ENCODE data around the gene OR2B2.

Gene OR2B2

DNA sequence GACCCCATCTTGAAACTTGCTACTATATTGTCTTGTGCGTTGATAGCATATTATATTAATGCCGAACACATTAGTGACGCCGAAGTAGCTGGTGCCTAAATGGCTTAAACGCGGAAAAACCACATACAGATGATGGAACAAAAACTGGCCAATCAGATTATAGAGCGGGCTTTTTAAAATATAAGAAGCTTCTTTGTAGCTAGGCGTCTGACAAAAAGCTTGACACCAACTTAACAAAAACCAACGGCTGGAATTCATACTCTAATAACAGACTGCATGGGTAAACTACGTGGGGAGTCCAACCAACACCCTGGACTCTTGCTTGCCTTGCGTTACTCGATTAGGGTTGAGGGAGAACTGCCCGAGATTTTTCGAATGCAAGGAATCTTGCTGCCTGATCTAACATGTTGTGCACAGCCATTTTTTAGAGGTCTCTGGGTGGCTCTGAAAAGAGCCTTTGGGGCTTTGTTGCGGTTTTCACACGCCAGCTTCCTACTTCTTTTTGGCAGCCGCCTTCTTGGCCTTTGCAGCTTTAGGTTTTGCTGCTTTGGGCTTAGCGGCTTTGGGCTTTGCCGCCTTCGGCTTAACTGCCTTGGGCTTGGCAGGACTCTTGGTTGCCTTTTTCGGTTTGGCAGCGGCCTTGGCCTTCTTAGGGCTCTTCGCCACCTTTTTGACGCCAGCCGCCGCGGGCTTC is 45.7 kb downstream of the OR2B2 start:
- DNase-seq: peak; percentile 8

GRCh38 chr6:27865850-27866356 is 46.3 kb downstream of the OR2B2 start:
- DNase-seq: no peak

DNA sequence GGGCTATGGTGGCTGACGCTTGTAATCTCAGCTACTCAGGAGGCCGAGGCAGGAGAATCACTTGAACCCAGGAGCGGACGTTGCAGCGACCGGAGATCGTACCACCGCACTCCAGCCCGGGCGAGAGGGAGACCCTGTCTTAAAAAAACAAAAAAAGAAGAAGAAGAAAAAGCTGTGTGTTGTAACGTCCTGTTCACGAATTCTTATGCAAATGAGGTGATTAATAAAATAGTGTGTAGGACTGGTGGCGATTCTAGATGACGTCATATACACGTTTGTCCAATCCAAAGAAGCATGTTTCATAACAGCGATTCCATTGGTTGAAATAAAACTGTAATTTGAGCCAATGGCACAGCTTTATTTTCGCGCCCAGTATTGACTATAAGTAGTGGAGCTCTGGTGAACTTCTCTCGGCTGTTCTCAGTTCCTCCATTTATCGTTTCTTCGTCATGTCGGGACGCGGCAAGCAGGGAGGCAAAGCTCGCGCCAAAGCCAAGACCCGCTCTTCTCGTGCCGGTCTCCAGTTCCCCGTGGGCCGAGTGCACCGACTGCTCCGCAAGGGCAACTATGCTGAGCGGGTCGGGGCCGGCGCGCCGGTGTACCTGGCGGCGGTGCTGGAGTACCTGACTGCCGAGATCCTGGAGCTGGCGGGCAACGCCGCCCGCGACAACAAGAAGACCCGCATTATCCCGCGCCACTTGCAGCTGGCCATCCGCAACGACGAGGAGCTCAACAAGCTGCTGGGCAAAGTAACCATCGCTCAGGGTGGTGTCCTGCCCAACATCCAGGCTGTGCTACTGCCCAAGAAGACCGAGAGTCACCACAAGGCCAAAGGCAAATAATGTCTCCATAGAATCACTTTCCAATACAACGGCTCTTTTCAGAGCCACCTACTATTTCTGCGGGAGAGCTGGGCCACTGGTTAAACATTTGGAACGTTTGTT is 47.0 kb downstream of the OR2B2 start:
- peak; percentile 51 for DNase-seq

DNA sequence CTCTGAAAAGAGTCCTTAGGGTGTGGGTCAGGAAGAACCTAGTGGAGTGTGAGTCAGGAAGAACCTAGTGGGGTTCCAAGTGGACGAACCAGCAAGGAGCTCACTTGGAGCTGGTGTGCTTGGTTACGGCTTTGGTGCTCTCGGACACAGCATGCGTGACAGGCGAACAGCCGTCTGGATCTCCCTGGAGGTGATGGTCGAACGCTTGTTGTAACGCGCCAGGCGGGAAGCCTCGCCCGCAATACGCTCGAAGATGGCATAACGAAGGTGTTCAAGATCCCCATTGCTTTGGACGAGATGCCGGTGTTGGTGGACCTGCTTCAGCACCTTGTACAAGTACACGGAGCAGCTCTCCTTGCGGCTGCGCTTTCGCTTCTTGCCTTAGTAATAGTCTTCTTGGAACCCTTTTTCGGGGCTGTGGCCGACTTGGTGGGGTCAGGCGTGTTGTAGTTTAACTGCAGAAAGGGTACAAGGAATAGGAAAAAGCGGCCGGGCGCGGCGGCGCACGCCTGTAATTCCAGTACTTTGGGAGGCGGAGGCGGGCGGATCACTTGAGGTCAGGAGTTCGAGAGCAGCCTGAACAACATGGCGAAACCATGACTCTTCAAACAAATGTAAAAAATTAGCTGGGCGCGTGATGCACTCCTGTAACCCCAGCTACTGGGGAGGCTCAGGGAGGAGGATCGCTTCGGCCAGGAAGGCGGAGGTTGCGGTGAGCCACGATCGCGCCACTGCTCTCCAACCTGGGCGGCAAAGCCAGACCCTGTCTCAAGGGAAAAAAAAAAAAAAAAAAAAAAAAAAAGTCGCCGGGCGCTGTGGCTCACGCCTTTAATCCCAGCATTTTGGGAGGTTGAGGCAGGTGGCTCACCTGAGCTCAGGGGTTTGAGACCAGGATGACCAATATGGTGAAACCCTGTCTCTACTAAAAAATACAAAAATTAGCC is 48.0 kb downstream of the OR2B2 start:
- no peak for DNase-seq

DNA sequence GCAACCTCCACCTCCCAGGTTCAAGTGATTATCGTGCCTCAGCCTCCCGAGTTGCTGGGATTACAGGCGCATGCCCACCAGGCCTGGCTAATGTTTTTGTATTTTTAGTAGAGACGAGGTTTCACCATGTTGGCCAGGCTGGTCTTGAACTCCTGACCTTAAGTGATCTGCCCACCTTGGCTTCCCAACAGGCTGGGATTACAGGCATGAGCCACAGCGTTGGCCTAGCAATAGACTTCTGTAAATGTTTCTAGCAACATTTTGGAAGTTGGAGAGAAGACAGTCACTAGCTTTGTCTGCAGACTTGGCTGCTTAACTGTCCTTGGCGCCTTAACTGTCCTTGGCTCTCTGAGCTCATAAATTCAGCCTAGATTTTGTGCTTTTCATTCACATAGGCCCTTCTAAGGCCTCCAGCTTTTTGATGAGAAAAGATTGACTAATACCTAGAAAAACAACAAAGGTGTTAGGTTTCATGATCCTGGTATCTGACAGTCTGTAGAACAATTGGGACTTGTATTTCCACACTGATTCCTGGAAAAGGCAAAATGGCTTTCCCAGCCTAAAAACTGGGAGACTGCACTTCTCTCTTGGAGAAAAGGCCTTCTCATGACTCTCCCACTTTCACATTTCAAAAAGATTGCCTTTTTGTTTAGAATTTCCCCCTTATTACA is 49.7 kb downstream of the OR2B2 start:
- DNase-seq: no peak

DNA sequence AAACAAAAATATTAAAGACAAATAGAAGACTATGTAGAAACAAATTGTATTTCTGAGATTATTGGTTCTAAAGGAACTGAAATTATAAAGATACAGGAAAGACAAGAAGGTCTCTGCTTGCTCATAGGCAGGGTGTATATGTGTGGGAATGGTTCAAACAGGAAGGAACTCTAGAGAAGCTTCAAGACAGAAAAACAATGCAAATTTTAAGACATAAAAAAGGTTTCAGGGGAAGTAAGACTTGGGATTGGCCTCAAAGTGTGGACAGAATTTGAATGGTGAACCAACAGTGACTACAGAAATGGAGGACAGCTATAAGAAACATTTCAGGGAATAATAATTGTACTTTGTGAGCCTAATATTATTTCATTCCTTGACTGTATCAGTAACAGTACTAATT is 50.3 kb downstream of the OR2B2 start:
- no peak for DNase-seq

GRCh38 chr6:27861276-27861840 is 50.8 kb downstream of the OR2B2 start:
- DNase-seq: no peak

Data from effector CD8-positive, alpha-beta T cell (primary cell).